ENCODE results near the gene RCN2. TPM values are rescaled to one million over a fixed set of nuclear protein-coding genes. Genes with fewer than 3 reads are reported as not detected.

The RCN2 gene
- total RNA-seq, 4 donors from 2014 or later: 37.8 to 66.9 (median 49.7) TPM

DNA sequence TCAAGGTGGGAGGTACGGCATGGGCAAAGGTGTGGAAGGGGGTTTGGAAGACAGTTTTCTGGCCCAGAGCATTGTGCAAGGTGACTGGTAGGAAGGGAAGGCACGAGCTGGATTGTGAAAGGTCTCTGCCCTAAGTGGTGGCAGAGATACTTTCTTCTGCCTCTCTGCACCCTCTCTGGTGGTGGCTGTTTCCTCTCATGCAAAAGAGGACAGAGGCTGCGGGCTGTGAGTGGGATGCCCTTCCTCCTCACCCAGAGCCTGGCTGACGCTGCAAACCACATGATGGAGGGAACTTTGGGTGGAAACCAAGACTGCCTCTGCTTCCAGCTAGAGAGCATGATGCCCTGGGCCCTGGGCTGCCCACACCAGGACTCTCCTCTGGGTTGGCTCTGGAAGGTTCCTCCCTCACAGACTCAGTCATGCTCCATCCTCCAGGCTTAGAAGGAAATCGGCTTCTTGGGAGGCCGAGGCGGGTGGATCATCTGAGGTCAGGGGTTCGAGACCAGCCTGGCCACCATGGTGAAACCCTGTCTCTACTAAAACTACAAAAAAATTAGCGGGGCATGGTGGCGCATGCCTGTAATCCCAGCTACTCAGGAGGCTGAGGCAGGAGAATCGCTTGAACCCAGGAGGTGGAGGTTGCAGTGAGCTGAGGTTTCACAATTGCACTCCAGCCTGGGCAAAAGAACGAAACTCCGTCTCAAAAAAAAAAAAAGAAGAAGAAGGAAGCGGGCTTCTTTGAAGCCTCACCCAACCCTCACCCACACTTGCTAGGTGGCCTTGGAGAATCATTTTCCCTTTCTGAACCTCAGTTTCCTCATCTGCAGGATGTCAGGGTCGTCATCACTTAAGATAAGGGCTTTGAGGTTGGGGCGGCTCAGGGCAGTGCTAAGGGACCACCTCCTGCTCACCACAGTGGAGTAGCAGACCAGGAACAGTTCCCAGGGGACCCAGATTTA lies 71.7 kb downstream of the RCN2 start:
- ATAC-seq: peak; percentile 57
- Histone ChIP-seq H3K36me3 (no peaks in the 10 kb centered on the region), H3K27me3 (no peaks in the 10 kb centered on the region), H3K9me3 (no peaks in the 10 kb centered on the region), H3K4me1 (no peaks in the 10 kb centered on the region), H3K27ac (peak overlapping the region in 3 of 4 donors; percentile 19 to 47 (median 37)), H3K4me3 (no peak overlapping the region)
- WGBS, 2 donors (ENCODE audit: low coverage in 1 of 2): 73 to 78% methylated on average over 4 to 10 of the region's 16 CpGs
- TF ChIP-seq, protein P1, sequence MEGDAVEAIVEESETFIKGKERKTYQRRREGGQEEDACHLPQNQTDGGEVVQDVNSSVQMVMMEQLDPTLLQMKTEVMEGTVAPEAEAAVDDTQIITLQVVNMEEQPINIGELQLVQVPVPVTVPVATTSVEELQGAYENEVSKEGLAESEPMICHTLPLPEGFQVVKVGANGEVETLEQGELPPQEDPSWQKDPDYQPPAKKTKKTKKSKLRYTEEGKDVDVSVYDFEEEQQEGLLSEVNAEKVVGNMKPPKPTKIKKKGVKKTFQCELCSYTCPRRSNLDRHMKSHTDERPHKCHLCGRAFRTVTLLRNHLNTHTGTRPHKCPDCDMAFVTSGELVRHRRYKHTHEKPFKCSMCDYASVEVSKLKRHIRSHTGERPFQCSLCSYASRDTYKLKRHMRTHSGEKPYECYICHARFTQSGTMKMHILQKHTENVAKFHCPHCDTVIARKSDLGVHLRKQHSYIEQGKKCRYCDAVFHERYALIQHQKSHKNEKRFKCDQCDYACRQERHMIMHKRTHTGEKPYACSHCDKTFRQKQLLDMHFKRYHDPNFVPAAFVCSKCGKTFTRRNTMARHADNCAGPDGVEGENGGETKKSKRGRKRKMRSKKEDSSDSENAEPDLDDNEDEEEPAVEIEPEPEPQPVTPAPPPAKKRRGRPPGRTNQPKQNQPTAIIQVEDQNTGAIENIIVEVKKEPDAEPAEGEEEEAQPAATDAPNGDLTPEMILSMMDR (IDR thresholded peaks at IDR 0.05): no peak
- TF ChIP-seq POLR2A (IDR thresholded peaks at IDR 0.05) (no peak), POLR2AphosphoS5 (IDR thresholded peaks at IDR 0.05) (no peak), EP300 (IDR thresholded peaks at IDR 0.05) (no peak)

Small RNAs within 50 kb of the gene (small RNA-seq; reads per million reads assigned to genes)
- gene RN7SL278P: 0 reads per million in 4 donors

Other genes starting within 250 kb of the RCN2 start
- gene SCAPER, start 26.4 kb upstream of the RCN2 start, total RNA-seq: 10 to 100 TPM; 21.5 to 34.3 (median 28.7) TPM
- 10 to 100 TPM in 2 of 4 donors, 1 to 10 TPM in 2; 7.1 to 18.2 (median 9.0) TPM for gene PSTPIP1, start 63.4 kb downstream of the RCN2 start, total RNA-seq
- gene TSPAN3, start 139.4 kb downstream of the RCN2 start, total RNA-seq: 100 to 1,000 TPM; 163 to 205 (median 171) TPM

Data from gastroesophageal sphincter (tissue), 4 donors.